NOMO-1 (cell line): ENCODE measurements around the gene E2F6.

Experiments used
- DNase-seq, 2 experiments: peaks; one replicate each; lab custom pipeline; 2025; ENCODE audit not compliant: unreplicated experiment in 2 of 2; lab: John Stamatoyannopoulos, UW

The E2F6 gene

DNA sequence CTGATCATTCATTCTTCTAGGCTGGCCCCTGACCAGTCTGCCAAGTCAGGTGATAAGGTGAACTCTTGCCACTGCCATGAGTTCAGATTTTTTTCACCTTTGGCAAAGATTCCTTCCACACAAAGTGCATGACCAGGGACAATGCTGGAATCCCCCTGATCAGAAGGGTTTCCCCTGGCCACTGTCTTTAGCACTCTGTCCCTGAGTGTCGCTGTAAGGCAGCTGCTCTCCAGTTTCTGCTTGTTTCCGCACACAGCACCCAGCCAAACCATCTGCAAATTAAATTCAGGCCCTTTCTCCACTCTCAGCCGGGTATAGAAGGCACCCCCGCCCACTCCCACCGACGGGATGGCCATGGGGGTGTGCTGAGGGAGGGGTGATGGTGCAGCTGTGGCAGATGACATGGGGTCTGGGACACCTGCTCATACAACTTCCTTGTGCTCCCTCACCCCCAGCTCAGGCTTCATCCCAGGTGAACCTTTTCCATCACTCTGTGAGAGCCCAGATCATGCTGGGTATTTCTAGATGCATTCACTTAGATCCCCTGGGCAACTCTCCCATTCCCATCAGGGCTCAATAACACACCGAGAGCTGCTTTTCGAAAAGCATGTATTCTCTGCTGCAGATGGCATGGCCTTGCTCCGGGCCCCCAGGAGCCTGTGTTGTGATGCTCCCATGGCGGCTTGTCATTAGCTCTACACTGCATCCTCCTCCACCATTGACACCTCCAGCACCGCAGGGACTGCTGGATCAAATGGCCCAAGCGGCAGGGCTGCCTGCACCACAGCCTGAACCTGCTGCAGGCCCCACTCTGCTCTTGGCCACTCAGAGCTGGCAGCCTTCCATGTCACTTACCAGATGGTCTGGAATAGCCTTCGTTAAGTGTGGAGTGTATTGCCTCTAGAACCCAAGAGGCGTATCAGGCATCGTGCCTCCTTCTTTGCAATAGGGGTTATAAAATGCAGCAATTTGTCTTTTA lies 69.2 kb downstream of the E2F6 start:
- no peak for DNase-seq

DNA sequence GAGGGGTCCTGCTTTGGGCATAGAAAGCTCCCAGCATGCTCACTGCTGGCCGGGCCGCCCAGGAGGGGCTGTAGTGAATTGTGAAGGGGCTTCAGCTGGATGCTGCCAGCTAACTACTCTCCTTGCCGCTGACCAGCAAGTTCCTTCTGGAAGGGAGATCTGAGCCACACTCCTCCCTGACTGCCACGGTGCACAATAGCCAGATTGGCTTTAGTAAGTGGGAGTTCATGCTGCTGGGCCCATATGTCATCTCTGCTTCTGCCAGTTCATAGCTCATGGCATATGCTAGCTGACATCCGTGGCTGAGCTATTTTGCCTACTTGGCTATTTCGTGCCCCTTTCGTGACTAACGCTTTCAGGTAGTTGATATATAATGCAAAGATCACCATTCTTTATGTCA lies 69.9 kb downstream of the E2F6 start:
- DNase-seq = no peak

DNA sequence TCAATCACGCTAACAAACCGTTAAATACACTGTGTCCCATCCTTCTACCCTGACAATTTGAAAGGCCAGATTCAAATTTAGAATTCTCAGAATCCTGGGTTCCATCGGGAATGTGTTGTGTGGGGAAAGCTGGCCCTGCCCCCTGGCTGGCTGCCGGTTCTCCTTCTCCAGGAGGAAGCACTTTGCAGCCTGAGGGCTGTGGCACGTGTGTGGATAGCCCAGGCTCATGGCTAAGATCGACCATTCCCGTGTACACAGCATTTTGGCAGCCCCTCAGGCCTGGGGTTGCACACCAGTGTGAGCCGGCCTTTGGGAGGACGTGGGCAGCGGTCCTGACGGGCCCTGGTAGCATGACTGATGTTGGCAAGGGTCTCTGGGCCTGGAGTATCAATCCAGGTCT lies 70.6 kb downstream of the E2F6 start:
- no peak for DNase-seq
